GF-D8 (cell line): ENCODE measurements around the gene CEPT1.

Experiments
- DNase-seq: peaks from one replicate; lab custom pipeline; 2025; lab: John Stamatoyannopoulos, UW

CEPT1 gene

GRCh38 chr1:111227851-111228747 lies 88.1 kb downstream of the CEPT1 start:
- DNase-seq, result no peak

- DNase-seq, result no peak
These were observed 88.7 kb downstream of the CEPT1 start for GRCh38 chr1:111228748-111229126.

- no peak for DNase-seq
These were observed 92.1 kb downstream of the CEPT1 start for GRCh38 chr1:111232134-111232533.

- no peak for DNase-seq
These were observed 94.2 kb downstream of the CEPT1 start for GRCh38 chr1:111234258-111234657.
